Measurements from ENCODE around the gene THUMPD1. TPM values are rescaled to one million over a fixed set of nuclear protein-coding genes. Genes with fewer than 3 reads are reported as not detected.

The THUMPD1 gene
- total RNA-seq, 1 experiment from 2014 or later: 33.9 TPM

DNA sequence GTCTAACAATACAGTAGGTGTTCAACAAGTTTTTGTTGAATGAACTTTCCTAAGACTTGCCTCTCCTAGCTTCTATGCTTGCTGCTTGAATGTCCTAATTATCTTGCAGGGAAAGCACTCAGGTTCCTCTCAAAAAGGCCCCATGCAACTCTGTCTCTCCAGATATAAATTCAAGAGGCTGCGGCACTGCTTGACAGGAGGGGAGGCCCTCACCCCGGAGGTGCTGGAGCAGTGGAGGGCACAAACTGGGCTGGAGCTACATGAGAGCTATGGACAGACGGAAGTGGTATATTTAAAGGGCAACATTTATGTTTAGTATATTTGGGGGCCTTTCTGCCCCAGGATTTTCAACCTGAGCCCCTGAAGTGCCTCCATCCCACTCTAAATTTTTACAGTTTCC lies 14.4 kb downstream of the THUMPD1 start:
- intact Hi-C loops (cut with micrococcal nuclease): no loop called here
- Histone ChIP-seq H3K9me2 (ENCODE audit: insufficient read depth) (no peaks in the 10 kb centered on the region), H3K27ac (ENCODE audit: low read depth, low read length) (no peak overlapping the region), H2AFZ (ENCODE audit: low read depth, low read length, poor library complexity, severe bottlenecking) (no peak overlapping the region), H3K4me3 (replicated peaks in 1 of 2; ENCODE audit: low read depth in 1 of 2, low read length in 2 of 2) (no peak overlapping the region), H3K4me2 (ENCODE audit: low read length) (no peak overlapping the region), H3K4me1 (ENCODE audit: control insufficient read depth in 1 of 2, insufficient read depth in 2 of 2, low read length in 2 of 2) (no peaks in the 10 kb centered on the region), H3K36me3 (ENCODE audit: control insufficient read depth in 1 of 2, insufficient read depth in 2 of 2, low read length in 2 of 2) (no peaks in the 10 kb centered on the region), H3K9me3 (ENCODE audit: control insufficient read depth in 1 of 2, insufficient read depth in 1 of 2, low read depth in 1 of 2, low read length in 2 of 2) (no peaks in the 10 kb centered on the region), H3K9ac (ENCODE audit: low read length) (no peak overlapping the region), H4K20me1 (ENCODE audit: insufficient read depth) (no peaks in the 10 kb centered on the region), H3K79me2 (ENCODE audit: insufficient read depth, low read length) (no peaks in the 10 kb centered on the region), H3K27me3 (ENCODE audit: insufficient read depth, low read length) (peaks cover 13% of the 10 kb centered on the region)
- TF ChIP-seq CEBPB (IDR thresholded peaks at IDR 0.05; ENCODE audit: low read depth): no peak
- TF ChIP-seq SRF (IDR thresholded peaks at IDR 0.05; ENCODE audit: low read depth): no peak
- no peak for TF ChIP-seq SIN3A (IDR thresholded peaks at IDR 0.05; ENCODE audit: low read depth)
- TF ChIP-seq ZFX (IDR thresholded peaks at IDR 0.05): no peak
- TF ChIP-seq EZH2phosphoT487 (IDR thresholded peaks at IDR 0.05; ENCODE audit: borderline replicate concordance): no peak
- no peak for TF ChIP-seq FOSL1 (IDR thresholded peaks at IDR 0.05; ENCODE audit: low read depth)
- no peak for TF ChIP-seq JUND (IDR thresholded peaks at IDR 0.05)
- no peak for TF ChIP-seq SP1 (IDR thresholded peaks at IDR 0.05; ENCODE audit: low read depth)
- TF ChIP-seq, protein P1, sequence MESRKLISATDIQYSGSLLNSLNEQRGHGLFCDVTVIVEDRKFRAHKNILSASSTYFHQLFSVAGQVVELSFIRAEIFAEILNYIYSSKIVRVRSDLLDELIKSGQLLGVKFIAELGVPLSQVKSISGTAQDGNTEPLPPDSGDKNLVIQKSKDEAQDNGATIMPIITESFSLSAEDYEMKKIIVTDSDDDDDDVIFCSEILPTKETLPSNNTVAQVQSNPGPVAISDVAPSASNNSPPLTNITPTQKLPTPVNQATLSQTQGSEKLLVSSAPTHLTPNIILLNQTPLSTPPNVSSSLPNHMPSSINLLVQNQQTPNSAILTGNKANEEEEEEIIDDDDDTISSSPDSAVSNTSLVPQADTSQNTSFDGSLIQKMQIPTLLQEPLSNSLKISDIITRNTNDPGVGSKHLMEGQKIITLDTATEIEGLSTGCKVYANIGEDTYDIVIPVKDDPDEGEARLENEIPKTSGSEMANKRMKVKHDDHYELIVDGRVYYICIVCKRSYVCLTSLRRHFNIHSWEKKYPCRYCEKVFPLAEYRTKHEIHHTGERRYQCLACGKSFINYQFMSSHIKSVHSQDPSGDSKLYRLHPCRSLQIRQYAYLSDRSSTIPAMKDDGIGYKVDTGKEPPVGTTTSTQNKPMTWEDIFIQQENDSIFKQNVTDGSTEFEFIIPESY (IDR thresholded peaks at IDR 0.05; ENCODE audit: extremely low read depth, insufficient replicate concordance, low read length): no peak
- TF ChIP-seq, protein P2, sequence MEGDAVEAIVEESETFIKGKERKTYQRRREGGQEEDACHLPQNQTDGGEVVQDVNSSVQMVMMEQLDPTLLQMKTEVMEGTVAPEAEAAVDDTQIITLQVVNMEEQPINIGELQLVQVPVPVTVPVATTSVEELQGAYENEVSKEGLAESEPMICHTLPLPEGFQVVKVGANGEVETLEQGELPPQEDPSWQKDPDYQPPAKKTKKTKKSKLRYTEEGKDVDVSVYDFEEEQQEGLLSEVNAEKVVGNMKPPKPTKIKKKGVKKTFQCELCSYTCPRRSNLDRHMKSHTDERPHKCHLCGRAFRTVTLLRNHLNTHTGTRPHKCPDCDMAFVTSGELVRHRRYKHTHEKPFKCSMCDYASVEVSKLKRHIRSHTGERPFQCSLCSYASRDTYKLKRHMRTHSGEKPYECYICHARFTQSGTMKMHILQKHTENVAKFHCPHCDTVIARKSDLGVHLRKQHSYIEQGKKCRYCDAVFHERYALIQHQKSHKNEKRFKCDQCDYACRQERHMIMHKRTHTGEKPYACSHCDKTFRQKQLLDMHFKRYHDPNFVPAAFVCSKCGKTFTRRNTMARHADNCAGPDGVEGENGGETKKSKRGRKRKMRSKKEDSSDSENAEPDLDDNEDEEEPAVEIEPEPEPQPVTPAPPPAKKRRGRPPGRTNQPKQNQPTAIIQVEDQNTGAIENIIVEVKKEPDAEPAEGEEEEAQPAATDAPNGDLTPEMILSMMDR (IDR thresholded peaks at IDR 0.05 in 2 of 3, conservative IDR thresholded peaks at IDR 0.05 in 1 of 3; ENCODE audit: borderline replicate concordance in 1 of 3, insufficient read depth in 1 of 3, low read depth in 2 of 3, low read length in 2 of 3): no peak
- TF ChIP-seq, protein P3, sequence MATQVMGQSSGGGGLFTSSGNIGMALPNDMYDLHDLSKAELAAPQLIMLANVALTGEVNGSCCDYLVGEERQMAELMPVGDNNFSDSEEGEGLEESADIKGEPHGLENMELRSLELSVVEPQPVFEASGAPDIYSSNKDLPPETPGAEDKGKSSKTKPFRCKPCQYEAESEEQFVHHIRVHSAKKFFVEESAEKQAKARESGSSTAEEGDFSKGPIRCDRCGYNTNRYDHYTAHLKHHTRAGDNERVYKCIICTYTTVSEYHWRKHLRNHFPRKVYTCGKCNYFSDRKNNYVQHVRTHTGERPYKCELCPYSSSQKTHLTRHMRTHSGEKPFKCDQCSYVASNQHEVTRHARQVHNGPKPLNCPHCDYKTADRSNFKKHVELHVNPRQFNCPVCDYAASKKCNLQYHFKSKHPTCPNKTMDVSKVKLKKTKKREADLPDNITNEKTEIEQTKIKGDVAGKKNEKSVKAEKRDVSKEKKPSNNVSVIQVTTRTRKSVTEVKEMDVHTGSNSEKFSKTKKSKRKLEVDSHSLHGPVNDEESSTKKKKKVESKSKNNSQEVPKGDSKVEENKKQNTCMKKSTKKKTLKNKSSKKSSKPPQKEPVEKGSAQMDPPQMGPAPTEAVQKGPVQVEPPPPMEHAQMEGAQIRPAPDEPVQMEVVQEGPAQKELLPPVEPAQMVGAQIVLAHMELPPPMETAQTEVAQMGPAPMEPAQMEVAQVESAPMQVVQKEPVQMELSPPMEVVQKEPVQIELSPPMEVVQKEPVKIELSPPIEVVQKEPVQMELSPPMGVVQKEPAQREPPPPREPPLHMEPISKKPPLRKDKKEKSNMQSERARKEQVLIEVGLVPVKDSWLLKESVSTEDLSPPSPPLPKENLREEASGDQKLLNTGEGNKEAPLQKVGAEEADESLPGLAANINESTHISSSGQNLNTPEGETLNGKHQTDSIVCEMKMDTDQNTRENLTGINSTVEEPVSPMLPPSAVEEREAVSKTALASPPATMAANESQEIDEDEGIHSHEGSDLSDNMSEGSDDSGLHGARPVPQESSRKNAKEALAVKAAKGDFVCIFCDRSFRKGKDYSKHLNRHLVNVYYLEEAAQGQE (IDR thresholded peaks at IDR 0.05; ENCODE audit: low read depth): no peak
- TF ChIP-seq MAX (IDR thresholded peaks at IDR 0.05): no peak
- no TSS peak for BruUV-seq (replicated peaks)
- POLR2A ChIA-PET: no interaction called here
- ATAC-seq: no peak
- no peak for DNase-seq (ENCODE audit: low read depth, low spot score)
- RAD21 ChIA-PET (ENCODE audit: low non-redundant PET in 1 of 2, low total read pairs in 2 of 2, uncharacterized antibody in 2 of 2, unreplicated experiment in 2 of 2): no interaction called here
- CTCF ChIA-PET: no interaction called here

Data from HCT116 (cell line).